GM06990 (cell line): Measurements from ENCODE around the gene IKBKG.

ENCODE experiments used
- DNase-seq: peaks from one replicate; pipeline ENCODE4 v3.0.0-alpha.2; 2011; ENCODE audit not compliant: insufficient read length; ENCODE audit errors: extremely low read depth
- H3K27me3 ChIP-seq: replicated peaks from 2 replicates; pipeline ENCODE4 v1.6.0; 2011; ENCODE audit warnings: low read length; ENCODE audit not compliant: control insufficient read depth, insufficient read depth
- H3K36me3 ChIP-seq: 2 replicates; pipeline ENCODE4 v1.5.1; 2011; ENCODE audit warnings: low read length; ENCODE audit not compliant: control insufficient read depth, insufficient read depth
- H3K4me3 ChIP-seq: replicated peaks from 2 replicates; pipeline ENCODE4 v1.5.1; 2011; ENCODE audit warnings: low read depth, mild to moderate bottlenecking, control low read depth, low read length
- CTCF ChIP-seq: IDR thresholded peaks from 2 replicates; pipeline ENCODE4 v1.5.1; 2011; ENCODE audit warnings: low read length, control low read depth, mild to moderate bottlenecking, inconsistent platforms; ENCODE audit not compliant: insufficient read depth, poor library complexity, severe bottlenecking

IKBKG gene

GRCh38 chrX:154506483-154507332 lies 40.7 kb upstream of the IKBKG start:
- H3K4me3 ChIP-seq = no peak overlapping the region
- no peaks in the 10 kb centered on the region; the same call in 1 of the 2 replicates for H3K36me3 ChIP-seq
- H3K27me3 ChIP-seq = no peaks in the 10 kb centered on the region
- TF ChIP-seq CTCF = no peak
- no peak for DNase-seq

- no peak overlapping the region for H3K4me3 ChIP-seq
- DNase-seq = no peak
- TF ChIP-seq CTCF = no peak
- H3K36me3 ChIP-seq = no peaks in the 10 kb centered on the region; the same call in 1 of the 2 replicates
- H3K27me3 ChIP-seq = no peaks in the 10 kb centered on the region
These were observed 39.6 kb upstream of the IKBKG start for GRCh38 chrX:154507673-154508383.

GRCh38 chrX:154508384-154508745 lies 39.1 kb upstream of the IKBKG start:
- H3K4me3 ChIP-seq = no peak overlapping the region
- TF ChIP-seq CTCF = no peak
- DNase-seq = no peak
- H3K27me3 ChIP-seq = no peaks in the 10 kb centered on the region
- H3K36me3 ChIP-seq = no peaks in the 10 kb centered on the region; the same call in 1 of the 2 replicates

GRCh38 chrX:154509455-154509854 lies 38.0 kb upstream of the IKBKG start:
- DNase-seq = no peak
- no peaks in the 10 kb centered on the region; the same call in 1 of the 2 replicates for H3K36me3 ChIP-seq
- H3K4me3 ChIP-seq = no peak overlapping the region
- H3K27me3 ChIP-seq = no peaks in the 10 kb centered on the region
- TF ChIP-seq CTCF = no peak

GRCh38 chrX:154511761-154512160 lies 35.7 kb upstream of the IKBKG start:
- Histone ChIP-seq H3K4me3 (no peak overlapping the region), H3K36me3 (no peaks in the 10 kb centered on the region; the same call in 1 of the 2 replicates), H3K27me3 (no peaks in the 10 kb centered on the region)
- DNase-seq = no peak
- no peak for TF ChIP-seq CTCF
